ENCODE results near the gene F2RL3.

F2RL3 gene

DNA sequence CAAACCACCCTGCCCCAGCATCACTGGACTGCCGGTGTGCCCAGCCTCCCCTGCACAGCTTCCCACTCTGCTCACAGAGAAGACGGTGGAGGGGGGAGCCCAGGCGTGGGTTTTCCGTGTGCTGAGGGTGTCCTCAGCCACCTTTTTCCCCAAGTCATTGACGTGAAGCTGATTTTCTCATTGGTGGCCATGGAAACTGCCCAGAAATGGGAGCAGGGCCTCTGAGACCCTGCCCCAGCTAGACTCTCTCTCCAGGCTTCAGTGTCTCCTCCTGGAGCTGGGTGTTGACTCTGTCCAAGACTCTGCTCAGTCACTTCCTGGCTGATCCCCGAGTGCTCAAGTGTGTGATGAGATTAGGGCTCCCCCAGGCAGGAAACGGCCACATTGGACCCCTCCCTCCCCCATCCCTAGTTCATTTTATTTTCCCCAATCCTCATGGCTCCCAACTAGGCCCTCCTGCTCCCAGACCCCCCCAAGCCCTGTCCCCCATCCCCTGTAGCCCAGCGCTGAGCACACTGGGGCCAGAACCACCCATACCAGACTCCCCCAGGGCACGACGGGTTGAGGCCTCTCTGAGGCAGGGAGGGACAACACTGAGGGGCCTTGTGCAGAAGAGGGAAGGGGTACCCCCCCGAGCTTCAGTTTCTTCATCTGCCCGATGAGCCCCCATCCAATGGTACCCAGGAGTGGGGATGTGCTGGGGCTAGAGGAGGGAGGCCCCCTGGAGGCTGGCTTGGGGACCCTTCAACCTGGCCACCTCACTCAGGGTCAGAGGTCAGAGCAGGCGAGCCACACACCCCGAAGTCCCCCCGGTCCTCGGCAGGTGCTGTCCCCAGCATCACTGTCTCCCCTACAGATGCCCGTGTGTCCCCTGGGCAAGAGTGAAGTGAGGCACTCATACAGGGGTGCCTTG, 1.2 kb upstream of the F2RL3 start:
- peak in 1 of 2 donors; percentile 22 for DNase-seq (ENCODE audit: low read depth in 2 of 2)
- H3K4me3 ChIP-seq (replicated peaks in 1 of 2; ENCODE audit: low read depth in 2 of 2, low read length in 2 of 2) = no peak overlapping the region
- TF ChIP-seq, protein P1, sequence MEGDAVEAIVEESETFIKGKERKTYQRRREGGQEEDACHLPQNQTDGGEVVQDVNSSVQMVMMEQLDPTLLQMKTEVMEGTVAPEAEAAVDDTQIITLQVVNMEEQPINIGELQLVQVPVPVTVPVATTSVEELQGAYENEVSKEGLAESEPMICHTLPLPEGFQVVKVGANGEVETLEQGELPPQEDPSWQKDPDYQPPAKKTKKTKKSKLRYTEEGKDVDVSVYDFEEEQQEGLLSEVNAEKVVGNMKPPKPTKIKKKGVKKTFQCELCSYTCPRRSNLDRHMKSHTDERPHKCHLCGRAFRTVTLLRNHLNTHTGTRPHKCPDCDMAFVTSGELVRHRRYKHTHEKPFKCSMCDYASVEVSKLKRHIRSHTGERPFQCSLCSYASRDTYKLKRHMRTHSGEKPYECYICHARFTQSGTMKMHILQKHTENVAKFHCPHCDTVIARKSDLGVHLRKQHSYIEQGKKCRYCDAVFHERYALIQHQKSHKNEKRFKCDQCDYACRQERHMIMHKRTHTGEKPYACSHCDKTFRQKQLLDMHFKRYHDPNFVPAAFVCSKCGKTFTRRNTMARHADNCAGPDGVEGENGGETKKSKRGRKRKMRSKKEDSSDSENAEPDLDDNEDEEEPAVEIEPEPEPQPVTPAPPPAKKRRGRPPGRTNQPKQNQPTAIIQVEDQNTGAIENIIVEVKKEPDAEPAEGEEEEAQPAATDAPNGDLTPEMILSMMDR (IDR thresholded peaks at IDR 0.05; ENCODE audit: low read depth, low read length) = no peak

DNA sequence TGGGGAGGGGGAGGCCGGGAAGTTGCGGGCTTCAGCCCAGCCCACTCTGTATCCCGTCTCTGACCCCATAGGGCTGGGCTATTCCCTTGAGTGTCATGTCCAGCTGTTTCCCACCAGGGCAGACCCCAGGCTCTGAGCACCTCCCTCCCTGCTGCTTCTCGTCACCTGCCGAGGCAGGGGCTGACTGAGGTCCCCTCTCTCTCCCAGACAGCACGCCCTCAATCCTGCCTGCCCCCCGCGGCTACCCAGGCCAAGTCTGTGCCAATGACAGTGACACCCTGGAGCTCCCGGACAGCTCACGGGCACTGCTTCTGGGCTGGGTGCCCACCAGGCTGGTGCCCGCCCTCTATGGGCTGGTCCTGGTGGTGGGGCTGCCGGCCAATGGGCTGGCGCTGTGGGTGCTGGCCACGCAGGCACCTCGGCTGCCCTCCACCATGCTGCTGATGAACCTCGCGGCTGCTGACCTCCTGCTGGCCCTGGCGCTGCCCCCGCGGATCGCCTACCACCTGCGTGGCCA, 625 bp downstream of the F2RL3 start:
- no peak for DNase-seq (ENCODE audit: low read depth in 2 of 2)
- TF ChIP-seq, protein P1 (IDR thresholded peaks at IDR 0.05; ENCODE audit: low read depth, low read length) = no peak
- no peak overlapping the region for H3K4me3 ChIP-seq (replicated peaks in 1 of 2; ENCODE audit: low read depth in 2 of 2, low read length in 2 of 2)

DNA sequence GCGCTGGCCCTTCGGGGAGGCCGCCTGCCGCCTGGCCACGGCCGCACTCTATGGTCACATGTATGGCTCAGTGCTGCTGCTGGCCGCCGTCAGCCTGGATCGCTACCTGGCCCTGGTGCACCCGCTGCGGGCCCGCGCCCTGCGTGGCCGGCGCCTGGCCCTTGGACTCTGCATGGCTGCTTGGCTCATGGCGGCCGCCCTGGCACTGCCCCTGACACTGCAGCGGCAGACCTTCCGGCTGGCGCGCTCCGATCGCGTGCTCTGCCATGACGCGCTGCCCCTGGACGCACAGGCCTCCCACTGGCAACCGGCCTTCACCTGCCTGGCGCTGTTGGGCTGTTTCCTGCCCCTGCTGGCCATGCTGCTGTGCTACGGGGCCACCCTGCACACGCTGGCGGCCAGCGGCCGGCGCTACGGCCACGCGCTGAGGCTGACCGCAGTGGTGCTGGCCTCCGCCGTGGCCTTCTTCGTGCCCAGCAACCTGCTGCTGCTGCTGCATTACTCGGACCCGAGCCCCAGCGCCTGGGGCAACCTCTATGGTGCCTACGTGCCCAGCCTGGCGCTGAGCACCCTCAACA, 1.2 kb downstream of the F2RL3 start:
- TF ChIP-seq, protein P1 (IDR thresholded peaks at IDR 0.05; ENCODE audit: low read depth, low read length) = no peak
- H3K4me3 ChIP-seq (replicated peaks in 1 of 2; ENCODE audit: low read depth in 2 of 2, low read length in 2 of 2) = no peak overlapping the region
- DNase-seq (ENCODE audit: low read depth in 2 of 2) = no peak

DNA sequence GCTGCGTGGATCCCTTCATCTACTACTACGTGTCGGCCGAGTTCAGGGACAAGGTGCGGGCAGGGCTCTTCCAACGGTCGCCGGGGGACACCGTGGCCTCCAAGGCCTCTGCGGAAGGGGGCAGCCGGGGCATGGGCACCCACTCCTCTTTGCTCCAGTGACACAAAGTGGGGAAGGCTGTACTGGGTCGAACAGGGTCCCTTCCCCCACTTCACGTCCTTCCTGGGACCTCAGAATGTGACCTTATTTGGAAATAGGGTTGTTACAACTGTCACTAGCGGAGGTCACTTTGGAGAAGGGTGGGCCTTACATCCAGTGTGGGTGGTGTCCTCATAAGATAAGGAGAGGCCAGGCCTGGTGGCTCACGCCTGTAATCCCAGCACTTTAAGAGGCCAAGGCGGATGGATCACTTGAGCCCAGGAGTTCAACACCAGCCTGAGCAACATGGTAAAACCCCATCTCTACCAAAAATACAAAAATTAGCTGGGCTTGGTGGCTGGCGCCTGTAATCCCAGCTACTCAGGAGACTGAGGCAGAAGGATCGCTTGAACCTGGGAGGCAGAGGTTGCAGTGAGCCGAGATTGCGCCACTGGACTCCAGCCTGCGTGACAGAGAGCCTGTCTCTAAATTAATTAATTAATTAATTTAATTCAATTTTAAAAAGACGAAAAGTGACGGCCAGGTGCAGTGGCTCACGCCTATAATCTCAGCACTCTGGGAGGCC, 1.8 kb downstream of the F2RL3 start:
- H3K4me3 ChIP-seq (replicated peaks in 1 of 2; ENCODE audit: low read depth in 2 of 2, low read length in 2 of 2) = no peak overlapping the region
- TF ChIP-seq, protein P1 (IDR thresholded peaks at IDR 0.05; ENCODE audit: low read depth, low read length) = no peak
- DNase-seq (ENCODE audit: low read depth in 2 of 2) = no peak

DNA sequence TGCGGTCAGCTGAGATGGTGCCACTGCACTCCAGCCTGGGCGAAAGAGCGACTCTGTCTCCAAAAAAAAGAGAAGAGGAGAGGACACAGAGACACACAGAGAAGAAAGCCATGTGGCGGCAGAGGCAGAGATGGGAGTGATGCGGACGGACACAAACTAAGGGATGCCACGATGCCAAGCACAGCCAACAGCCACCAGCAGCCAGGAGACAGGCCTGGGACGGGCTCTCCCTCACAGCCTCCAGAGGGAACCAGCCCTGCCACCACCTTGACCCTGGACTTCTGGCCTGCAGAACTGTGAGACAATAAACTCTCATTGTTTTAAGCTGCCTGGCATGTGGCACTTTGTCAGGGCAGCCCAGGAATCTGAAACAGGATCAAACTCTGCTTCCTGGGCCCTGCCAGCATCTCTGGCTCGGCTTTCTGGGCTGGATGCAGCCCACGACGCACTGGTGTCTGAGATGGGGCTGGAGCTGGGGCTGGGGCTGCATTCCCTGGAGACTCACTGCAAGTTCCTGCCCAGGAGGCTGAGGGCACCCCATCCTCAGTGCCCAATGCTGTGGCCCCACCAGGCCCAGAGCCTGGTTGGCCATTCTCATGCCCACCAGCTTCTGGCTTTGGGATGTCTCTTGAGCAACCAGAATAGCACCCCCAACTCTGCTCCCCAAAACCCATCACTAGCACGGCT, 3.0 kb downstream of the F2RL3 start:
- TF ChIP-seq, protein P1 (IDR thresholded peaks at IDR 0.05; ENCODE audit: low read depth, low read length) = no peak
- no peak for DNase-seq (ENCODE audit: low read depth in 2 of 2)
- no peak overlapping the region for H3K4me3 ChIP-seq (replicated peaks in 1 of 2; ENCODE audit: low read depth in 2 of 2, low read length in 2 of 2)

DNA sequence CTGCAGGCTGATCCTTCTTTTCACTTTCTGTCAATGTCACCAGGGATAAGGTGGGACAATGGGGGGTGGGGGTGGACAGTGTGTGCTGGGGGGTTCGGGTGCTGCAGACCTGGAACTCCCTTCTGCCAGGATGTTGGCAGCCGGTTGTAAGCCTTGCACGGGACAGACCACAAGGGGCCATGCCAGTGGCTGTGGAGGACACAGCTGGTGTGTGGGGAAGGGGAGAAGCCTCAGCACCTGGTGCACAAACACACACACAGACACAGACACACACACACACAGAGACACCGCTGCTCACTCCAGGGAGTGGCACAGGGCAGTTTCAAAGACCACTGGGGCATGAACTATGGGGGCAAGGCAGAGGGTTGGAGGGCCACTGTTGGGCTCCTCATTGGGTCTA, 3.6 kb downstream of the F2RL3 start:
- H3K4me3 ChIP-seq (replicated peaks in 1 of 2; ENCODE audit: low read depth in 2 of 2, low read length in 2 of 2) = no peak overlapping the region
- TF ChIP-seq, protein P1 (IDR thresholded peaks at IDR 0.05; ENCODE audit: low read depth, low read length) = no peak
- DNase-seq (ENCODE audit: low read depth in 2 of 2) = no peak

All from cardiac fibroblast (primary cell).